OCI-LY1 (cell line): ENCODE measurements around the gene SIRT7.

ENCODE experiments used
- H2AFZ ChIP-seq: fragments of 200-600 bp; sonication (generic), shearing (Covaris generic); 2 replicates; pipeline ENCODE4 v1.6.0; 2014; ENCODE audit warnings: antibody characterized with exemption, mild to moderate bottlenecking, low read length
- H3F3A ChIP-seq: fragments of 200-600 bp; sonication (generic), shearing (Covaris generic); 2 replicates; pipeline ENCODE4 v1.6.0; 2014; ENCODE audit warnings: mild to moderate bottlenecking, antibody characterized with exemption, low read length, moderate library complexity; ENCODE audit not compliant: insufficient read depth
- H3K27ac ChIP-seq: fragments of 200-600 bp; sonication (generic); 2 replicates; pipeline ENCODE4 v1.5.1; 2014; ENCODE audit warnings: low read length, mixed run types, mild to moderate bottlenecking, low read depth; ENCODE audit not compliant: poor library complexity, severe bottlenecking
- H3K27me3 ChIP-seq: fragments of 200-600 bp; sonication (generic); 2 replicates; pipeline ENCODE4 v1.6.0; 2014; ENCODE audit warnings: antibody characterized with exemption, mild to moderate bottlenecking, low read length, moderate library complexity; ENCODE audit not compliant: insufficient read depth
- H3K36me3 ChIP-seq: fragments of 200-600 bp; sonication (generic); 2 replicates; pipeline ENCODE4 v1.6.1; 2014; ENCODE audit warnings: mild to moderate bottlenecking, antibody characterized with exemption, low read length, moderate library complexity, mixed read lengths; ENCODE audit not compliant: insufficient read depth
- H3K4me1 ChIP-seq: fragments of 200-600 bp; sonication (generic); 2 replicates; pipeline ENCODE4 v1.5.1; 2014; ENCODE audit warnings: mild to moderate bottlenecking, low read length, moderate library complexity; ENCODE audit not compliant: insufficient read depth, severe bottlenecking
- H3K4me2 ChIP-seq: fragments of 200-600 bp; sonication (generic), shearing (Covaris generic); 2 replicates; pipeline ENCODE4 v1.6.1; 2014; ENCODE audit warnings: low read length
- H3K4me3 ChIP-seq: fragments of 200-600 bp; sonication (generic); 2 replicates; pipeline ENCODE4 v1.5.1; 2014; ENCODE audit warnings: low read length, low read depth, mild to moderate bottlenecking, mixed read lengths; ENCODE audit not compliant: poor library complexity, severe bottlenecking
- H3K79me2 ChIP-seq: fragments of 200-600 bp; shearing (Covaris generic); 2 replicates; pipeline ENCODE4 v1.6.1; 2016; ENCODE audit warnings: mixed run types, low read length, mixed read lengths; ENCODE audit not compliant: insufficient read depth
- H3K9ac ChIP-seq: fragments of 200-600 bp; sonication (generic), shearing (Covaris generic); 2 replicates; pipeline ENCODE4 v1.6.1; 2014; ENCODE audit warnings: mild to moderate bottlenecking, low read length, mixed read lengths
- H3K9me2 ChIP-seq: fragments of 200-600 bp; sonication (generic), shearing (Covaris generic); 2 replicates; pipeline ENCODE4 v1.6.1; 2014; ENCODE audit warnings: low read depth, mild to moderate bottlenecking, low read length, mixed read lengths
- H3K9me3 ChIP-seq: fragments of 200-600 bp; shearing (Covaris generic); 2 replicates; pipeline ENCODE4 v1.6.1; 2014; ENCODE audit warnings: low read length, mixed read lengths
- H4K20me1 ChIP-seq: fragments of 200-600 bp; sonication (generic), shearing (Covaris generic); 2 replicates; pipeline ENCODE4 v1.6.0; 2016; ENCODE audit warnings: mild to moderate bottlenecking, low read length; ENCODE audit not compliant: insufficient read depth
- EZH2 ChIP-seq: fragments of 200-600 bp; sonication (generic), shearing (Covaris generic); IDR thresholded peaks from 2 replicates; pipeline ENCODE4 v1.8.0; 2017; ENCODE audit warnings: borderline replicate concordance, mixed run types, mild to moderate bottlenecking, antibody characterized with exemption, low read length, moderate library complexity, mixed read lengths
- TF ChIP-seq, protein P1 (sequence below): fragments of 200-600 bp; sonication (generic), shearing (Covaris generic); IDR thresholded peaks from 2 replicates; pipeline ENCODE4 v1.5.1; 2017; ENCODE audit warnings: mild to moderate bottlenecking, antibody characterized with exemption, low read length, moderate library complexity, mixed read lengths

The SIRT7 gene

DNA sequence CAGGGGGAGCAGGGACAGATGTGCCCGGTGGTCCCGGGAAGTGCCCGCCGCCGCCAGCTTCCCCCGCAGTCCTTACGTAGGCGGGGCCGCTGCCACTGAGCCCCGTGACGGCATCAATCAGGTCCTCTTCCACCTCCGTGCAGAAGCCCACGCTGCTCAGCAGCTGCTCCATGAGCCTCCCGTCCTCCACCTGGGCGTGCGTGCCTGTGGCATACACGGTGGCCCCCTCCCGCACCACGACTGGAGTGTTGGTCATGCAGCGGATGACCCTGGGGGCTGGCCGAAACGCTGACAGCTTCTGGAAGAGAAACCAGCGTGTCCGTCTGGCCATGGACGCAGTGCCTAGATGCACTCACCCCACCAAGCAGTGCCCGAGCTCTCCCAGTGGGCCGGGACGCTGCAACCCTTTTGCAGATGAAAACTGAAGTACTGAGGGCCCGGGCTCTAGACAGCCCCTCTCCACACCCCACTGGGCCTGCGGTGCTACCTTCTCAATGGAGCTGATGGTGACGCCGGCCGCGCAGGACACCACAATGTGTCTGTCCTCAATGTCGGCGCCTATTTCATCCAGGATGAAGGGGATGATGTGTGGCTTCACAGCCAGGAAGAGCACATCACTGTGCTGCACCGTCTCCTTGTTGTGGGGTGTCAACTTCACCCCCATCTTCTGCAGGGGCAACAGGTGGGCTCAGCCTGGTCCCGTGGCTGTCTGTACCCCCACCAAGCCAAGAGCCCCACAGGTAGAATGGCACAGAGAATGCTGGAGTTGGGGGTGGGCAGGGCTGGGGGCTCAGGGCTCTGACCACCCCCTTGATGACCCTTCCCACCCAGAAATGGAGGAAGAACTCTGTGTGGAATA, 17.1 kb upstream of the SIRT7 start:
- H3K9ac ChIP-seq, result no peak overlapping the region
- H3K9me3 ChIP-seq, result no peaks in the 10 kb centered on the region
- no peaks in the 10 kb centered on the region for H3K36me3 ChIP-seq
- H2AFZ ChIP-seq, result no peak overlapping the region
- H4K20me1 ChIP-seq, result no peaks in the 10 kb centered on the region
- H3K4me3 ChIP-seq, result no peak overlapping the region
- TF ChIP-seq EZH2, result no peak
- TF ChIP-seq, protein P1, sequence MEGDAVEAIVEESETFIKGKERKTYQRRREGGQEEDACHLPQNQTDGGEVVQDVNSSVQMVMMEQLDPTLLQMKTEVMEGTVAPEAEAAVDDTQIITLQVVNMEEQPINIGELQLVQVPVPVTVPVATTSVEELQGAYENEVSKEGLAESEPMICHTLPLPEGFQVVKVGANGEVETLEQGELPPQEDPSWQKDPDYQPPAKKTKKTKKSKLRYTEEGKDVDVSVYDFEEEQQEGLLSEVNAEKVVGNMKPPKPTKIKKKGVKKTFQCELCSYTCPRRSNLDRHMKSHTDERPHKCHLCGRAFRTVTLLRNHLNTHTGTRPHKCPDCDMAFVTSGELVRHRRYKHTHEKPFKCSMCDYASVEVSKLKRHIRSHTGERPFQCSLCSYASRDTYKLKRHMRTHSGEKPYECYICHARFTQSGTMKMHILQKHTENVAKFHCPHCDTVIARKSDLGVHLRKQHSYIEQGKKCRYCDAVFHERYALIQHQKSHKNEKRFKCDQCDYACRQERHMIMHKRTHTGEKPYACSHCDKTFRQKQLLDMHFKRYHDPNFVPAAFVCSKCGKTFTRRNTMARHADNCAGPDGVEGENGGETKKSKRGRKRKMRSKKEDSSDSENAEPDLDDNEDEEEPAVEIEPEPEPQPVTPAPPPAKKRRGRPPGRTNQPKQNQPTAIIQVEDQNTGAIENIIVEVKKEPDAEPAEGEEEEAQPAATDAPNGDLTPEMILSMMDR, result no peak
- no peaks in the 10 kb centered on the region for H3K79me2 ChIP-seq
- H3K4me1 ChIP-seq, result peaks cover 12% of the 10 kb centered on the region
- H3K4me2 ChIP-seq, result no peak overlapping the region
- no peaks in the 10 kb centered on the region for H3F3A ChIP-seq
- H3K27me3 ChIP-seq, result peaks cover 3% of the 10 kb centered on the region; the same call in 1 of the 2 replicates
- H3K27ac ChIP-seq, result no peak overlapping the region
- H3K9me2 ChIP-seq, result no peaks in the 10 kb centered on the region

GRCh38 chr17:81934098-81934757, 16.3 kb upstream of the SIRT7 start:
- no peaks in the 10 kb centered on the region for H3K36me3 ChIP-seq
- H3K9me2 ChIP-seq, result no peaks in the 10 kb centered on the region
- H3K79me2 ChIP-seq, result no peaks in the 10 kb centered on the region
- H3K9ac ChIP-seq, result no peak overlapping the region
- no peaks in the 10 kb centered on the region for H4K20me1 ChIP-seq
- H3K27ac ChIP-seq, result no peak overlapping the region
- H3K27me3 ChIP-seq, result peaks cover 3% of the 10 kb centered on the region; the same call in 1 of the 2 replicates
- no peaks in the 10 kb centered on the region for H3F3A ChIP-seq
- H3K9me3 ChIP-seq, result no peaks in the 10 kb centered on the region
- H2AFZ ChIP-seq, result no peak overlapping the region
- H3K4me1 ChIP-seq, result peaks cover 12% of the 10 kb centered on the region
- H3K4me2 ChIP-seq, result no peak overlapping the region
- TF ChIP-seq, protein P1, result no peak
- TF ChIP-seq EZH2, result no peak
- H3K4me3 ChIP-seq, result no peak overlapping the region

GRCh38 chr17:81933178-81933699, 15.3 kb upstream of the SIRT7 start:
- Histone ChIP-seq H3K27ac (no peak overlapping the region), H3K4me2 (no peak overlapping the region), H4K20me1 (no peaks in the 10 kb centered on the region), H3K79me2 (no peaks in the 10 kb centered on the region), H3K9me3 (no peaks in the 10 kb centered on the region), H3K9me2 (no peaks in the 10 kb centered on the region), H3K27me3 (peaks cover 3% of the 10 kb centered on the region; the same call in 1 of the 2 replicates), H3K9ac (no peak overlapping the region), H2AFZ (no peak overlapping the region), H3K36me3 (no peaks in the 10 kb centered on the region), H3K4me1 (peaks cover 14% of the 10 kb centered on the region), H3F3A (no peaks in the 10 kb centered on the region), H3K4me3 (no peak overlapping the region)
- TF ChIP-seq EZH2, result no peak
- TF ChIP-seq, protein P1, result no peak
